ENCODE data around the gene TBC1D5. TPM values are rescaled to one million over a fixed set of nuclear protein-coding genes. Genes with fewer than 3 reads are reported as not detected.

The TBC1D5 gene
- total and polyA plus RNA-seq, 7 donors = 7.2 to 82.3 (median 43.7) TPM

DNA sequence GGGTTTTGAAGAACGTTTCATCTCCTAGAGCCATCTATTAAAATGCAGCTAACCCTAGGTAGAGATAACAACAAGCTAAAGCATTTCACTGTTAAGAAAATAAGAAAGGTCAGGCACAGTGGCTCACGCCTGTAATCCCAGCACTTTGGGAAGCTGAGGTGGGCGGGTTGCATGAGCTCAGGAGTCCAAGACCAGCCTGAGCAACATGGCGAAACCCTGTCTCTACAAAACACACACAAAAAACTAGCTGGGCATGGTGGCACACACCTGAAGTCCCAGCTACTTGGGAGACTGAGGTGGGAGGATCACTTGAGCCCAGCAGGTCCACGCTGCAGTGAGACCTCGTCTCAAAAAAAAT lies 5.4 kb upstream of the TBC1D5 start:
- Histone ChIP-seq H3K9me3 (no peaks in the 10 kb centered on the region), H3K27me3 (no peaks in the 10 kb centered on the region), H3K27ac (no peak overlapping the region), H3K4me3 (no peak overlapping the region), H3K36me3 (no peaks in the 10 kb centered on the region), H3K4me1 (peaks cover 0 to 8% (median 7%) of the 10 kb centered on the region in 4 donors)
- no peak for DNase-seq
- 81 to 84% methylated on average over 6 of the region's 6 CpGs for WGBS, 2 donors
- TF ChIP-seq POLR2A (IDR thresholded peaks at IDR 0.05) = no peak
- TF ChIP-seq CTCF (IDR thresholded peaks at IDR 0.05) = no peak
- no peak for TF ChIP-seq POLR2AphosphoS5 (IDR thresholded peaks at IDR 0.05)
- no peak for TF ChIP-seq EP300 (IDR thresholded peaks at IDR 0.05)
- intact Hi-C loops (cut with DNase I) = loop anchor here (10.0 kb wide), 2 partner anchors 227 to 677 kb away; partner anchors contain the start of gene SATB1

DNA sequence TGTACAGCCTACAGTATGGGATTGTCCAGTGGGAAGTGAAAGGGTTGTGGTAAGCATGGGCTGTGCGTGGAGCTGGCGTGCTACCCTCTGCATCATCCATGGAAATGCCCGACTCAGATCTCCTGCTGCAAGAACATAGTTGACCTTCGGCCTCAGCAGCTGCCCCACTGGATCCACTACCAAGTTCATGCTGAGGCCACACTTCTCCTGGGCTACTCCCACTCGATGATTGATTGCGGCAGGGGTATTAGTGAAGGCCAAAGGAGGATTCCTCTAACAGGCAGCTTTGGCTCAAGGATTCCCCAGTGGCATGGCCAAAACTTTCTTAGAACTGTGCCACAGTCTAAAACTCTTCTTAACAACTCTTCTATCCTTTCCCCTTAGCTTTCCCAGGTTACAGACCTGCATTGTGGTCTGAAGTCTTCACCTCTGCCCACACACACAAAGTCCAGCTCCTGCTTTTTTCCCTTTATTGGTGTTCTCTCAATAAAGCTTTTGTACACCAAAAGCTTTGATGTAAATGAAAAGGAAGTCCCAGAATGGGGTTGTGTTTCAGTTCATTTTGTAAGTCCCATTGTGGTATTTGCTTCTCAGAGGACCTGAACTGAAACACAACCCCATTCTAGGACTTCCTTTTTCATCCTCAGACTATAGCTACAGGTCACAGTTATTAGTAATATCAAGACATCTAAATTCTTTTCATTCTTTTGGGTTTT lies 4.9 kb upstream of the TBC1D5 start:
- no peak overlapping the region for H3K27ac ChIP-seq
- peaks cover 0 to 8% (median 7%) of the 10 kb centered on the region in 4 donors for H3K4me1 ChIP-seq
- intact Hi-C loops (cut with DNase I) = loop anchor here (10.0 kb wide), 2 partner anchors 227 to 677 kb away; partner anchors contain the start of gene SATB1
- TF ChIP-seq POLR2A (IDR thresholded peaks at IDR 0.05) (no peak), CTCF (IDR thresholded peaks at IDR 0.05) (no peak), POLR2AphosphoS5 (IDR thresholded peaks at IDR 0.05) (no peak), EP300 (IDR thresholded peaks at IDR 0.05) (no peak)
- H3K27me3 ChIP-seq = no peaks in the 10 kb centered on the region
- H3K36me3 ChIP-seq = no peaks in the 10 kb centered on the region
- DNase-seq = no peak
- H3K9me3 ChIP-seq = no peaks in the 10 kb centered on the region
- WGBS, 2 donors = 92 to 93% methylated on average over 6 of the region's 6 CpGs
- no peak overlapping the region for H3K4me3 ChIP-seq

DNA sequence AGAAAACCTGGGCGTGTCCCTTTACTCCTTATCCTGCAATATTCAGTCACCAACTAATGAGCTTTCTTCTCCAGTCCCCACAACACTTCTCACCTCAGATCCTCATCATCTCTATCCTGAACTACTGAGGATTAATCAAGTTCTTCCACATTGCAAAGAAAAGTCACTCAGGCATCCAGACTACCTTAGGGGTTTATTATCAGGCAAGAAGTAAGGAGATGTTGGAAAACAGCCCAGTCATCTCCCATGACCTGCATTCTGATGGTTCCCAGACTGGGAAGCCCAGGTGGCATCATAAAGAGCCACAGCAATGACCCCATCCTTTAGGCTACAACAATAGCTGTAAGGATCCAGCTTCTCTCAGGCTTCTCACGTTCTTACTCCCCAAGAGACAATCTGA lies 3.5 kb upstream of the TBC1D5 start:
- Histone ChIP-seq H3K9me3 (no peaks in the 10 kb centered on the region), H3K4me1 (peaks cover 0 to 13% (median 11%) of the 10 kb centered on the region in 4 donors), H3K36me3 (no peaks in the 10 kb centered on the region), H3K4me3 (no peak overlapping the region), H3K27ac (no peak overlapping the region), H3K27me3 (no peaks in the 10 kb centered on the region)
- TF ChIP-seq EP300 (IDR thresholded peaks at IDR 0.05) = no peak
- no peak for TF ChIP-seq CTCF (IDR thresholded peaks at IDR 0.05)
- no peak for TF ChIP-seq POLR2A (IDR thresholded peaks at IDR 0.05)
- TF ChIP-seq POLR2AphosphoS5 (IDR thresholded peaks at IDR 0.05) = no peak
- no peak for DNase-seq
- intact Hi-C loops (cut with DNase I) = loop anchor here (10.0 kb wide), 2 partner anchors 229 to 679 kb away; partner anchors contain the start of gene SATB1
- WGBS, 2 donors = 47 to 65% methylated on average over 2 of the region's 2 CpGs

DNA sequence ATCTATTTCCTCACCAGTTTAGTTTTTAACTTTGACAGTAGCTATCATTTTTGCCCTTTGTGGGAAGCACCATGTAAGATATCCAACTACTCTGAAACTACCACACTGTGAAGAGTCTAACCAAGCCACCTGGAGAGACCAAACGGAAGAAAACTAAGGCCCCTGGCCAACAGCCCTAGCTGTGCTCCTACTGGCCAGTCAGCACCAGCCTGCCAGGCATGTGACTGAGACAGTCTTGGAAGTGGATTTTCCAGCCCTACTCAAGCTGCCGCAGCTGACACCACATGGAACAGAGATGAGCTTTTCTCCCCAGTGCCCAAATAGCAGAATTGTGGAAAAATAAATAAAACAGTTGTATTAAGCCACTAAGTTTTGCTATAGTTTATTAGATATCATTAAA lies 2.9 kb upstream of the TBC1D5 start:
- 79 to 84% methylated on average over 2 of the region's 2 CpGs for WGBS, 2 donors
- Histone ChIP-seq H3K4me3 (no peak overlapping the region), H3K9me3 (no peaks in the 10 kb centered on the region), H3K36me3 (no peaks in the 10 kb centered on the region), H3K27ac (no peak overlapping the region), H3K27me3 (no peaks in the 10 kb centered on the region), H3K4me1 (peaks cover 0 to 18% (median 17%) of the 10 kb centered on the region in 4 donors)
- intact Hi-C loops (cut with DNase I) = loop anchor here (10.0 kb wide), 2 partner anchors 230 to 680 kb away; partner anchors contain the start of gene SATB1
- DNase-seq = no peak
- TF ChIP-seq EP300 (IDR thresholded peaks at IDR 0.05) = no peak
- no peak for TF ChIP-seq CTCF (IDR thresholded peaks at IDR 0.05)
- TF ChIP-seq POLR2AphosphoS5 (IDR thresholded peaks at IDR 0.05) = no peak
- no peak for TF ChIP-seq POLR2A (IDR thresholded peaks at IDR 0.05)

All from sigmoid colon (tissue), 7 donors.